Activated T-cell treated with anti-CD3 and anti-CD28 coated beads for 48 hours (primary cell): Measurements from ENCODE around the gene SPSB2.

ENCODE experiments used
- DNase-seq: peaks from one replicate; pipeline ENCODE4 v3.0.0-alpha.2; 2020; ENCODE audit warnings: low read depth

The SPSB2 gene

GRCh38 chr12:6830999-6831398, 42.1 kb downstream of the SPSB2 start:
- no peak for DNase-seq

DNA sequence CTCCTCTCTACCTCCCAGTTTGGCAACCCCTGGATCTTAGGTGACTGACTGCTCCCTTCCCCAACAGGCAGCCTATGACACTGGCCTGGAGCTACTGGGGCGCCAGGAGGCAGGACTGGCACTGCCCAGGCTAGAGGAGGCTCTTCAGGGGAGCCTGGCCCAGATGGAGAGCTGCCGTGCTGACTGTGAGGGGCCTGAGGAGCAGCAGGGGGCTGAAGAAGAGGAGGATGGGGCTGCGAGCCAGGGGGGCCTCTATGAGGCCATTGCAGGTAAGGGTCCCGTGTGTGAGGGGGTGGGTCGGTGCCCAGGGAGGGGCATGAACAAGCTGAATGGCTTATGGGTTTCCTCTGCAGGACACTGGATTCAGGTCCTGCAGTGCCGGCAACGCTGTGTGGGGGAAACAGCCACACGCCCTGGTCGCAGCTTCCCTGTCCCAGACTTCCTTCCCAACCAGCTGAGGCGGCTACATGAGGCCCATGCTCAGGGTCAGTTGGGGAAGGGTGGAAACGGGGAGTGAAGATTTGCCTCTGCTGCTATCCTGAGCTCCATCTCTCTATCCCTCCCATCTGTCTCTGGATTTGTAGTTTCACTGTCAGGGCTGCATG, 42.7 kb downstream of the SPSB2 start:
- no peak for DNase-seq

GRCh38 chr12:6829536-6830220, 43.4 kb downstream of the SPSB2 start:
- DNase-seq, result no peak

- DNase-seq, result no peak
Observed at GRCh38 chr12:6828781-6829535, 44.1 kb downstream of the SPSB2 start.

DNA sequence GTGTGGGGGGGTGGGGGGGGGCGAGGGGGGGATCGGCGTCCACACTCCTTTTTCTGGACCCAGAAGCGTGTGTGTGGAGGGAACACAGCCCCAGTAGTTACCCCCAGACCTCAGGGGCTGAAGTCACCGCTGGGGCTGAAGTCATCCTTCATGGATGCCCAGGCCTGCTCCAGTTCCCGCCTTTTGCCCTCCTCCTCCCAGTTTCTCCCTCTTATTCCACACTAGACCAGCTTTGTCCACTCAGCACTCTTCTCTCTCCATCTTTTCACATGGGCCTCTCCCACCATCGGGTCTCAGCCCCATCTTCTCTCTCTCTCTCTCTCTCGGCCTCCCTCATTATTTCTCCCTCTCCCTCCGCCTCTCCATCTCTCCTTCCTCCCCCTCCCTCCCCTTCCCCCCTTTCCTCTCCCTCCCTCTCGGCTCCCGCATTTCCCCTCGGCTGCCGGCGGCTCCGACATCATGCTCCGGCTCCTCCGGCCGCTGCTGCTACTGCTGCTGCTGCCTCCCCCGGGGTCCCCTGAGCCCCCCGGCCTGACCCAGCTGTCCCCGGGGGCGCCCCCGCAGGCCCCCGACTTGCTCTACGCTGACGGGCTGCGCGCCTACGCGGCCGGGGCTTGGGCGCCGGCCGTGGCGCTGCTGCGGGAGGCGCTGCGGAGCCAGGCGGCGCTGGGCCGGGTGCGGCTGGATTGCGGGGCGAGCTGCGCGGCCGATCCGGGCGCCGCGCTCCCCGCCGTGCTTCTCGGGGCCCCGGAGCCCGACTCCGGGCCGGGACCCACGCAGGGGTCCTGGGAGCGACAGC, 44.9 kb downstream of the SPSB2 start, which contains the start of gene P3H3:
P3H3 (plus strand) TSS at position 426 of the 799 bp plus-strand sequence; CDS start at position 460, 34 bp downstream.
- DNase-seq, result no peak

- peak; percentile 45 for DNase-seq
Observed at GRCh38 chr12:6827437-6827911, 45.6 kb downstream of the SPSB2 start.

DNA sequence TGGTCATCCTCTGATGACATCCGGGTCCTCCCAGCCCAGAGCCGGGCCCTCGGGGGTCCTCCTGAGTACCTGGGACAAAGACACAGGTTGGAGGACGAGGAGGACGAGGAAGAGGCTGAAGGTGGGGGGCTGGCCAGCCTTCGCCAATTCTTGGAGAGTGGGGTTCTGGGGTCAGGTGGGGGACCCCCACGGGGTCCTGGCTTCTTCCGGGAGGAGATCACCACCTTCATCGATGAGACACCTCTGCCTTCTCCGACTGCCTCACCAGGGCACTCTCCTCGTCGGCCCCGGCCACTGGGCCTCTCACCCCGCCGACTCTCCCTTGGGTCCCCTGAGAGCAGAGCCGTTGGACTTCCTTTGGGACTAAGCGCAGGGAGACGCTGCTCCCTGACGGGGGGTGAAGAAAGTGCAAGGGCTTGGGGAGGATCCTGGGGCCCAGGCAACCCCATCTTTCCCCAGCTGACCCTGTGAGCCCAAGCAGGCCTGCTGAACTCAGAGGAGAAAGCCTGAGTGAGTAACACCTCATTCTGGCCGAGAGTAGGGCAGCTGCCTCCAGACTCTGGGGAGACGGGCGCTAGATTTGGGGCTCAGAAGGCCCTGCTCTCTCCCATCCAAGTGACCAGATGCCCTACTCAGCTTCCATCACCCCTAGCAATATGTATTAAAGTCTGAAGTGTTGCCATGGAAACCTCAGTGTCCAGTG, 46.2 kb downstream of the SPSB2 start:
- DNase-seq, result no peak

GRCh38 chr12:6826125-6826733, 46.9 kb downstream of the SPSB2 start:
- DNase-seq, result no peak

DNA sequence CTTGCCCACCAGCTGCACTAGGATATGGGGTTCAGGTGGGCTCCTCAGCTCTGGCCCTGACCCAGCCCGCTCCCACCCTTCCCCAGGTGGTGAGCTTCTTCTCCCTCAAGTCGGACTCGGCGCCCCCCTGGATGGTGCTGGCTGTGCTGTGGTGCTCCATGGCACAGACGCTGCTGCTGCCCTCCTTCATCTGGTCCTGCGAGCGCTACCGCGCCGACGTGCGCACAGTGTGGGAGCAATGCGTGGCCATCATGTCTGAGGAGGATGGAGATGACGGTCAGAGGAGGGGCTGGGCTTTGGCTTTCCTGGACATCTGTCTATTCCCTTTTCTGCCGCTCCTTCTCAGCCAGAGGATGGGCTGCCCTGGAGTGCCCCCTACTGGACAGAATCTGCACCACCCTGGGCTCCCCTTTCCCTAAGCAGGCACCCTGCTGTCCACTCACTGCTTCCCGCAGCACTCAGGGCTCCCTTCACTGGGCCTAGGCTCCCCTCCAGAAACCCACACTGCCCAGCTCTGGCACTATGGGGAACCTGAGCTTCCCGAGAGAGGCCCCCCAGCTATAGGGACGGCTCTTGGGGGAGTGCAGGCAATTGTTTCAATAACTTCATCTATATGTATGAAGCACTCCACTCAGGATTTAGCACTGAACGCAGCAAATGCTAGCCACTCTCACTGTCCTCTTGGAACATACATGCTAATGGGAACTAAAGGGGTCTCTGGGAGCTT, 47.5 kb downstream of the SPSB2 start:
- peak; percentile 77 for DNase-seq

GRCh38 chr12:6824901-6825381, 48.2 kb downstream of the SPSB2 start:
- no peak for DNase-seq

GRCh38 chr12:6824085-6824775, 48.9 kb downstream of the SPSB2 start:
- DNase-seq, result no peak

GRCh38 chr12:6823182-6824084, 49.7 kb downstream of the SPSB2 start:
- no peak for DNase-seq

GRCh38 chr12:6822426-6823135, 50.5 kb downstream of the SPSB2 start:
- no peak for DNase-seq

DNA sequence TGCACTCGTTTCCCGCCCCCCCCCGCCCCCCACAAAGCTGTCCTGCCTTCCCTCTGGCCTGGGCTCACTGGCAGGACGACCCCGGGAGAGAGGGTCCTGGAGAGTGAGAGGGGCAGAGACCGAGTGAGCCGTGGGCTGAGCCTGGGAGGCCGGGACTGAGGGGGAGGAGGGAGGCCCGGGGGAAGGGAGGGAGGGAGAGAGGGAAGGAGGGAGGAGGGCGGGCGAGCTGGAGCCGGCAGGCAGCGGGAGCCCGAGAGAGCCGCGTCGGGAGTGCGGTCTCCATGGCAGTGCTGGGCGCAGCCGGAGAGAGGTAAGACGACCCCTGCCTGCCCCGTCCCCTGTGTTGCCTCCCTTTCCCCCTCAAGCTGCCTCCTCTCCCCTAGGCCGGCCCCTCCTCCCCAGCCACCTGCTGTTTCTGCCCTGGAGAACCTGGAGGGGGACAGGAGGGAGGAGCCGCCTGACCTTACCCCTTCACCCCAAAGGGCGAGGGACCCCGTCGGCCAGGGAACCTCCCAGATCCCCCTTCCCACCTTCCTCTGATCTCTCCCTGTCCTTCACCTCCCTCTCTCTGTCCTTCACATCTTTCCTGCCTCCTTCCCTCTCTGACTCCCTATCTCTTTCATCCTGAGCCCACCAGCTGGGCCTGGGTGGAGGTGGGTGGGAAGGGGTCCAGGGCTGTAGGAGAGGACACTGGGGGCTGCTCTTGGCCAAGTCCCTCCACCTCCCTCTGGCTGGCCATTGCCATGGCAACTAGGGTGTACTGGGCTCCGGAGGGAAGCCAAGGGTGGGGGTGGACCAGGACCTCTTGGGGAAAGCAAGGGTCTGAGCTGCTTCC, 51.3 kb downstream of the SPSB2 start, which contains the start of gene GPR162:
GPR162 (plus strand) TSS at position 231 of the 835 bp plus-strand sequence. CDS start 2,078 bp downstream, outside the sequence.
- DNase-seq, result no peak
